ENCODE data around the gene MLPH. TPM values are rescaled to one million over a fixed set of nuclear protein-coding genes. Genes with fewer than 3 reads are reported as not detected.

MLPH gene
- total and polyA plus RNA-seq, 5 donors = 57.8 to 189 (median 138) TPM

DNA sequence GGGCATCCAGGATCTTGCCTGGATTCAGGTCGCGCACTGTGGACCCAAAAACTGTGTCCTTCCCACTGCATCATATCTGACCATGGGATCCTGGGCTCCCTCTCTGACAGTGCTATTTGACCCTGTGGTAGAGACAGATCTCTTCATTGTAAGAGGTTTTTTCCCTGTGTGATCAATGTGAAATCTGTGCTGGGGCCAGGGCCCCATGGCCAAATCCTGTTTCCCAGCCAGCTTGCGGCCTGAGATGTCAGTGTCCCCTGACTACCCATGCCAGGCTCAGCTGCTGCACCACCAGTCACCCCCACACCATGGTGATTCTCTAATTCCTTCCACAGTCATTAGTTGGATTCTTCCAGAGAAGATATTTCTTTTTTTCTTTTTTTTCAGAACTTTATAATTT lies 82.8 kb downstream of the MLPH start:
- Histone ChIP-seq H3K4me1 (ENCODE audit: control insufficient read depth, insufficient read depth, low read length) (no peaks in the 10 kb centered on the region), H3K27me3 (ENCODE audit: control insufficient read depth, insufficient read depth) (no peaks in the 10 kb centered on the region), H3K9me3 (ENCODE audit: control insufficient read depth, low read length) (no peaks in the 10 kb centered on the region), H3K27ac (ENCODE audit: low read length) (no peak overlapping the region), H3K4me3 (ENCODE audit: low read length) (no peak overlapping the region)
- ATAC-seq = no peak
- intact Hi-C loops (cut with DNase I) = loop anchor here in 3 of 4 donors (2.0 to 10.0 kb wide), 4 partner anchors 55 to 445 kb away; no protein-coding TSS in a partner anchor
- no peak for DNase-seq
- WGBS = over 99% methylated on average over 3 of the region's 3 CpGs

DNA sequence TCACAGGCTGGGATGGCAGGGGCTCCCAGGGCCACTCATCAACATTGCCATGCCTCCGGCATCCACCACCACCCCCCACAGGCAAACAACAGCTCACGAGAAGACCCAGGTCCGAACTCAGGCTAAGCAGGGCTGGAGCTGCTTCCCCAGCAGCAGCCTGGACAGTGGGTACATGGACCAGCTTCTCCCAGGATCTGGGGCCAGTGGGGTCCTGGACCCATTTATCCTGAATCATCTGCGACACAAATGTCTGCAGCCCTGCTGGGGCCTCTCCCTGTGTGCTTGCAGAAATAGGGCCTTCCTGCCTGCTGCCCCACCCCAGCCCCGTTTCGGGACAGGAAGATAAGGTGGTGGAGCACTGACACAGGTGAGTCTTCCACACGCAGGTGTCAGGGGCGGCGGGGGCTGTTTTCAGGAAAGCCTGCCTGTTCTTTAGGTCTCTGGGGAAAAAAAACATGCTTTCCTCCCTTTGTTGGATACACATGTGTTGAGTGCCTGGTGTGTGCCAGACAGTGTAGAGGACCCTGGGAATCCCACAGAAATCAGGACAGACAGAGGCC lies 83.8 kb downstream of the MLPH start:
- intact Hi-C loops (cut with DNase I) = loop anchor here in 3 of 4 donors (2.0 to 10.0 kb wide), 4 partner anchors 56 to 446 kb away; no protein-coding TSS in a partner anchor
- WGBS = 89% methylated on average over 9 of the region's 9 CpGs
- ATAC-seq = no peak

DNA sequence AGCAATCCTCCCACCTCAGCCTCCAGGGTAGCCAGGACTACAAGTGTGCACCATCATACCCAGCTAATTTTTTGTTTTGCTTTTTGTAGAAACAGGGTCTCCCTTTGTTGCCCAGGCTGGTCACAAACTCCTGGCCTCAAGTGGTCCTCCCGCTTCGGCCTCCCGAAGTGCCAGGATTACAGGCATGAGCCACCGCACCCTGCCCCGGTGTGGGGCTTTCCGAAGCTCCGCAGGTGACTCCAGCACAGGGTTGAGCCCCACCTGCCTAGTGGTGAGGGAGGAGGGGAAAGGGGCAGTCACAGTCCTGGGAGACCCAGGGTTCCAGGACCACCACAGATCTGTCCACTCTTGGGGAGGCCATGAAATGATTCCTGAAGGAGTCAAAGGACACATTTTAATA lies 84.5 kb downstream of the MLPH start:
- no peaks in the 10 kb centered on the region for H3K9me3 ChIP-seq (ENCODE audit: control insufficient read depth, low read length)
- DNase-seq (peak in 1 of 3 donors; percentile 58), ATAC-seq (peak in 1 of 2 donors; percentile 1)
- H3K27ac ChIP-seq (ENCODE audit: low read length) = no peak overlapping the region
- no peaks in the 10 kb centered on the region for H3K4me1 ChIP-seq (ENCODE audit: control insufficient read depth, insufficient read depth, low read length)
- intact Hi-C loops (cut with DNase I) = loop anchor here in 3 of 4 donors (2.0 to 10.0 kb wide), 4 partner anchors 57 to 447 kb away; no protein-coding TSS in a partner anchor
- no peaks in the 10 kb centered on the region for H3K27me3 ChIP-seq (ENCODE audit: control insufficient read depth, insufficient read depth)
- no peak overlapping the region for H3K4me3 ChIP-seq (ENCODE audit: low read length)
- 95% methylated on average over 7 of the region's 7 CpGs for WGBS

More for the DNA sequence above, 83.8 kb downstream of the MLPH start:
- H3K27ac ChIP-seq (ENCODE audit: low read length) = no peak overlapping the region
- no peaks in the 10 kb centered on the region for H3K9me3 ChIP-seq (ENCODE audit: control insufficient read depth, low read length)
- no peaks in the 10 kb centered on the region for H3K27me3 ChIP-seq (ENCODE audit: control insufficient read depth, insufficient read depth)
- H3K4me1 ChIP-seq (ENCODE audit: control insufficient read depth, insufficient read depth, low read length) = no peaks in the 10 kb centered on the region
- no peak overlapping the region for H3K4me3 ChIP-seq (ENCODE audit: low read length)
- peak in 1 of 3 donors; percentile 30 for DNase-seq

DNA sequence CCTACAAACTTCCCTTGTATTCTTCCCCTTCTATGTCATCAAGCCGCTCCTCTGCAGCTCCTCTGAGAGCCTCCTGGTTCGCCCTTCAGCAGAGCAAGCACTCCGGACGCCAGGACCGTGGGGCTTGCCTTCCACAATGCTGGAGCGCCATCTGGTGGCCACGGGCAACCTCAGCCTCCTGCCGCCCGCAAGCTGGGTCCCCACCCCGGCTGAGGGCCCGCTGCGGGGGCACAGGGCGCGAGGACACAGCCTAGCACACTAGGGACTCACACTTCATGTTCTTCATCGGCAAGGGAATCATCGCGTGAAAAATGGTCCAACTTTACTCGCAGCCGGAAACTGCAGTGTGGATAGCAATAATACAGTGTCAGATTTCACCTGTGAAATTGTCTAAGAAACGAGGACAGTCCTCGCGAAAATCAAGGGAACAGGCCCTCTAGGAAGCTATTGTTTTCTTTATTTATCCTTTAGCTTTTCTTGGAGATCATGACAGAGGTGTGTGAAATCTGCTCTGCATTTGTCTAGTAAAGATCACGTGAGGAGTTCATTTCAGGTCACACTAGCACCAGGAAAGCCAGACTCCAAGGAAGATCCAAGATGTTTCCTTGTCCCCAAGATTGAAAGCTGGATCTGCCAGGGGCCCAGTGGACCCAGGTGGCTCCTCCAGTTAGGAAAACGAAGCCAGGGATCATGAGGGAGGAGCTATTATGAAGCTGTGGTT lies 85.1 kb downstream of the MLPH start:
- intact Hi-C loops (cut with DNase I) = loop anchor here in 3 of 4 donors (2.0 to 10.0 kb wide), 4 partner anchors 60 to 447 kb away; no protein-coding TSS in a partner anchor
- H3K27me3 ChIP-seq (ENCODE audit: control insufficient read depth, insufficient read depth) = no peaks in the 10 kb centered on the region
- H3K9me3 ChIP-seq (ENCODE audit: control insufficient read depth, low read length) = no peaks in the 10 kb centered on the region
- peak; percentile 88 to 91 for ATAC-seq
- DNase-seq = peak; percentile 92 to 96 (median 96)
- H3K27ac ChIP-seq (ENCODE audit: low read length) = no peak overlapping the region
- no peak overlapping the region for H3K4me3 ChIP-seq (ENCODE audit: low read length)
- WGBS = 8% methylated on average over 24 of the region's 24 CpGs
- no peaks in the 10 kb centered on the region for H3K4me1 ChIP-seq (ENCODE audit: control insufficient read depth, insufficient read depth, low read length)

DNA sequence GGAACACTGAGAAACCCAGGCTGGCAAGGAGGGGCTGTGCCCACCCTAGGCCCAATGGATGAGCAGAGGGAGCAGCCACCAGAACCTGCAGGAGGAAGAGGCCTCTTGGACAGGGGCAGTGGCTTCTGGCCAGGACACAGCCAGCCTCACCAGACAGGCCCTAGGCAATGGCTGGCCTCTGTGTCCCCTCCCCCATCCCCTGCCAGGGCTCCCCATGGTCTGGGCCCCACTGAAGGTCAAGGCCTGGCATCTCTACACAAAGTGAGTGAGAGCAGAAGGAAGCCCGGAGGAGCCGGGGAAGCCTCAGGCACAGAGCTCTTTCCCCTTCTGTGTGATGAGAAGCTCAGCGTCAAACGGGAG lies 85.7 kb downstream of the MLPH start:
- no peak overlapping the region for H3K4me3 ChIP-seq (ENCODE audit: low read length)
- no peaks in the 10 kb centered on the region for H3K4me1 ChIP-seq (ENCODE audit: control insufficient read depth, insufficient read depth, low read length)
- no peaks in the 10 kb centered on the region for H3K27me3 ChIP-seq (ENCODE audit: control insufficient read depth, insufficient read depth)
- DNase-seq (peak in 1 of 3 donors; percentile 47), ATAC-seq (no peak)
- WGBS = 82% methylated on average over 4 of the region's 4 CpGs
- no peaks in the 10 kb centered on the region for H3K9me3 ChIP-seq (ENCODE audit: control insufficient read depth, low read length)
- intact Hi-C loops (cut with DNase I) = loop anchor here in 3 of 4 donors (2.0 to 10.0 kb wide), 4 partner anchors 60 to 448 kb away; no protein-coding TSS in a partner anchor
- no peak overlapping the region for H3K27ac ChIP-seq (ENCODE audit: low read length)

DNA sequence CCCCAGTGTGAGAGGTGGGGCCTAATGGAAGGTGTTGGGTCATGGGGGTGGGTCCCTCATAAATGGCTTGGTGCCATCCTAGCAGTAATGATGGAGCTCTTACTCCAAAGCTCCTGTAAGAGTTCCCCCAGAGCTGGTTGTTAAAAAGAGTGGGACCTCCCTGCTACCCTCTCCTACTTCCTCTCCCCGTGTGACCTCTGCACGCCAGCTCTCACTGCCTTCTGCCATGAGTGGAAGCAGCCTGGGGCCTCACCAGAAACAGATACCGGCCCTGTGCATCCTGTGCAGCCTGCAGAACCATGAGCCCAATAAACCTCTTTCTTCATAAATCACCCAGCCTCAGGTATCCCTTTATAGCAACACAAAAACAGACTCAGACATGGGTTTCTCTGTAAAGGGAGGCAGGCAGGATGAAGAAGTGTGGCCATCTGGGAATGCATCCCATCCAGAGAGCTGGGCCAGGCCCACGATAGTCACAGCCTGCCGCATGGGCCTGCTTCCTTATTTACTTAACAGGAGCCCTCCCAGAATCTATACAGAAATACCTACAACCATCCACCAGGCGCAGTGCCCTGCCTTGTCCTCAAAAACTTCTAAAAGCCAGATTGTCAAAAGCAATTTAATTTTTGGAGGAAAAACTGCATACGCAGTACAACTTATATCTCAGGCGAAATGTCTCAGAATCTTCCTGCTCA lies 86.8 kb downstream of the MLPH start:
- H3K9me3 ChIP-seq (ENCODE audit: control insufficient read depth, low read length) = no peaks in the 10 kb centered on the region
- ATAC-seq = no peak
- intact Hi-C loops (cut with DNase I) = loop anchor here in 3 of 4 donors (2.0 to 10.0 kb wide), 4 partner anchors 62 to 449 kb away; no protein-coding TSS in a partner anchor
- no peaks in the 10 kb centered on the region for H3K27me3 ChIP-seq (ENCODE audit: control insufficient read depth, insufficient read depth)
- H3K27ac ChIP-seq (ENCODE audit: low read length) = no peak overlapping the region
- H3K4me1 ChIP-seq (ENCODE audit: control insufficient read depth, insufficient read depth, low read length) = no peaks in the 10 kb centered on the region
- no peak for DNase-seq
- WGBS = 89% methylated on average over 8 of the region's 8 CpGs
- H3K4me3 ChIP-seq (ENCODE audit: low read length) = no peak overlapping the region

DNA sequence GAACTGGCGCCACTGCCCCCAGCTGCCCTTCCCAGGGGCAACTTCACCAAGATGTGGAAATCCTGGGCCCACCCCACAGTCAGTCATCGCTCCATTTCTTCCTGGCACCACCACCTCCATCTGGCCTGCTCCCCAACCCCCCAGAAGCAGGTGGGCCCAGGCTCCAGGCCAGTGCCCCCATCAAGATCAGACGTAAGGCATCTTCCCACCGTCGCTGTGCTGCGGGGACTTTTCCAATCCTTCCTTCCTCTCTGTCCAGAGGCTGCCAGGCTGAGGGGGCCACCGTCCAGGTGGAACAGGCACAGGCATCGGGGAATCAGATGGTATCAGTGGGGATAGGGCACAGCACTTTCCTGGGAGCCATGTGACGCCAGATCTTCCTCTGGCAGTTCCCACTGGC lies 87.4 kb downstream of the MLPH start:
- WGBS = 86% methylated on average over 9 of the region's 9 CpGs
- Histone ChIP-seq H3K4me3 (ENCODE audit: low read length) (no peak overlapping the region), H3K4me1 (ENCODE audit: control insufficient read depth, insufficient read depth, low read length) (no peaks in the 10 kb centered on the region), H3K27me3 (ENCODE audit: control insufficient read depth, insufficient read depth) (no peaks in the 10 kb centered on the region), H3K9me3 (ENCODE audit: control insufficient read depth, low read length) (no peaks in the 10 kb centered on the region), H3K27ac (ENCODE audit: low read length) (no peak overlapping the region)
- DNase-seq (peak in 2 of 3 donors; percentile 22 to 40), ATAC-seq (no peak)
- intact Hi-C loops (cut with DNase I) = loop anchor here in 3 of 4 donors (5.0 to 10.0 kb wide), 3 partner anchors 62 to 450 kb away; no protein-coding TSS in a partner anchor

DNA sequence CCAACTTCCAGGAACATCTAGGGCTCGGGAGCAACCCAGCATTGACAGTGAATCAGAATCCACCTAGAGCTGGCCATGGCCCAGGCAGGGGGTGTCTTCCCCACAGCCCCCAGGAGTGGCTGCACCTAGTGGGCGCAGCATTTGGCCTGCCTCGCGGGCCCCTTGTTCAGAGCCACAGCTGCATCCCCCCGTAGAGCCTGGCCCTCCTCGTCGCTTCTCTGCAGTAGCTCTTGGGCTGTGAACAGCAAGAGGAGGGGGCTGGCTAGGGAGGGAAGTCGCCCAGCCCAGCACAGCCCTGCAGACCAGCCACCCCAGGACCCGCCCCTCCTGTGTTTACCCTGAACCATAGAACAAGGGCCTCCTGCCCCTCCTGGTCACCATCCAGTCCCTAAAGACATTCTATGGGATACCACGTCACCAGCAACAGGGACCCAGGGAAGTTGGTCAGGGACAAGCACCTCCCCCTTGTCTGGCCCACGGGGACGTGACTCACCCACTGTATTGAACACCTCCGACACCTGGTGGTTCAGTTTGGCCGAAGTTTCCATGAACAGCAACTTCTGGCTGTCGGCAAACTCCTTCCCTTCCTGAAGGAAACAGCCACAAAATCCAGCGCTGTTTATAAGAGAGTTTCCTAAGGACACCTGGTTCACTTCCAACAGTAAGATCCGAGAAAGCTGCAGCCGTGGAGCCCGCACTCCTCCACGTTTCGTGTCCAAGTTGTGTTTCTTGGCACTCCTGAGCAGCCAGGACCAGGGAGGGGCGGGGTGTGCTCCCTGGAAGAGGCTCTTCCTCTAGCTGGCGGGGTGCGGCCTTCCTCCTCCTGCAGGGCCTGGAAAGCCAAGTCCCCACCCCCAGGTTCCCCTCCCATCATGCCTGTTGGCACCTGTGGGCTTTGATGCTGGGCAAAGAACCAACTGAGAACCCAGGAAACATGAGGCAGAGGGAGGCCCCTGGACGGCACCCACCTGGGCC lies 88.1 kb downstream of the MLPH start:
- ATAC-seq = peak; percentile 20 to 61
- peak; percentile 54 to 81 (median 72) for DNase-seq
- Histone ChIP-seq H3K4me1 (ENCODE audit: control insufficient read depth, insufficient read depth, low read length) (no peaks in the 10 kb centered on the region), H3K27me3 (ENCODE audit: control insufficient read depth, insufficient read depth) (no peaks in the 10 kb centered on the region), H3K4me3 (ENCODE audit: low read length) (no peak overlapping the region), H3K9me3 (ENCODE audit: control insufficient read depth, low read length) (no peaks in the 10 kb centered on the region), H3K27ac (ENCODE audit: low read length) (no peak overlapping the region)
- WGBS = 62% methylated on average over 25 of the region's 25 CpGs
- intact Hi-C loops (cut with DNase I) = loop anchor here in 3 of 4 donors (5.0 to 10.0 kb wide), 3 partner anchors 63 to 450 kb away; no protein-coding TSS in a partner anchor

DNA sequence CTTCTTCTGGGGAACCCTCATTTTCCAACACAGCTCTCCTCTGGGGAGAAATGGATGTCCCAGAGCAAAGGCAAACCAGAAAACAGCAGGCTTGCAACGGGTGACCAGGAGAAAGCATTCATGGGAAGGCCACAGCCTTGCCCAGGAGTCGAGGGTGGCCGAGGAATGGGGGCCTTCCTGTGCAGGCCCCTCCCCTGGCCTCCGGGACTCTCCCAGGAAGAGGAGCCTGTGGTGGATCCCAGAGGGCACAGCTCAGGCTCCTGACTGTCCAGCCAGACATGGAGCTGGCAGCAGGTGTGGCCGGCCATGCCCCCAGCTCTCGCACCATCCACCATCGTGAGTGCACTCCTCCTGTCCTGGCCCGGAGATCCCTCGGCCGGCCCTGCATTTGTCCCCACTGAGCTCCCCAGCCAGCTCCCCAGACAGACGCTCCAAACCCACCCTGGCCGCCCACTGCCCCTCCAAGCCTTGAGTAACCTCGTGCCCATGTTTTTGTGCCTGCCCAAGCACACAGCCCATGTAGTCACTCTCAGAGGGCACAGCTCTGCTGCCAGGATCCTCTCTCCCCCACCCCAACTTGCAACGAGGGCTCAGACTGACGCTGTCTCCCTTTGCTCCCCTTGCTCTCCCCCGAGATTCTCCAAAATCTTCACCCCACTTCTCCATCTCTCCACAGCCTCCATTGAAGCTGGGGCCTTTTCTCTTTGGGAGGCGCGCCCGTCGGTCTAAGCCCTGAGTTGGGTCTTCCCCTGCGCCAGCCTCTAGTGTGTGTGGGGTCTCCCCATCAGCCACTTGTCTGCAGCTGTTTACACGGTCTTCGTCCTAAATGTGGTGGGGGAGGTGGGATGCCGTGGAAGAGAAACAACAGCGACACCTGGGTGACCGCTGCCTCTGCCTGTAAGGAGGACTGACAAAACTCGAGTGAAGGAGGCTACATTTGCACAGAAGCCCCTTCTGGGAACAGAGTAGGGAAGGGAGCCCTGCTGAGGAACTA lies 89.1 kb downstream of the MLPH start:
- WGBS = 89% methylated on average over 27 of the region's 27 CpGs
- H3K4me1 ChIP-seq (ENCODE audit: control insufficient read depth, insufficient read depth, low read length) = no peaks in the 10 kb centered on the region
- no peaks in the 10 kb centered on the region for H3K9me3 ChIP-seq (ENCODE audit: control insufficient read depth, low read length)
- H3K4me3 ChIP-seq (ENCODE audit: low read length) = no peak overlapping the region
- ATAC-seq (no peak), DNase-seq (peak in 2 of 3 donors; percentile 41 to 50)
- no peak overlapping the region for H3K27ac ChIP-seq (ENCODE audit: low read length)
- intact Hi-C loops (cut with DNase I) = loop anchor here in 2 of 4 donors (10.0 kb wide), 2 partner anchors 151 to 451 kb away; no protein-coding TSS in a partner anchor
- no peaks in the 10 kb centered on the region for H3K27me3 ChIP-seq (ENCODE audit: control insufficient read depth, insufficient read depth)

Data from right cardiac atrium (tissue), 5 donors.